WTC11 (cell line): ENCODE results near the gene TCN1. TPM values are rescaled to one million over a fixed set of nuclear protein-coding genes. Genes with fewer than 3 reads are reported as not detected.

Experiments used
- ATAC-seq: fragments of 200-7000 bp; cut with Tn5 transposase; 2 replicates; pipeline ENCODE4 v1.10.0; 2021; ENCODE audit warnings: mild to moderate bottlenecking, moderate library complexity
- CTCF ChIA-PET: fragments of 300-600 bp; sonication (Branson Sonifier 250); formaldehyde crosslinking; loops from one replicate; lab custom pipeline; 2021; ENCODE audit warnings: antibody characterized with exemption; lab: Charles Lee
- POLR2A ChIA-PET: fragments of 350-600 bp; sonication (Branson Sonifier 250); formaldehyde crosslinking; loops from one replicate; lab custom pipeline; 2021; ENCODE audit warnings: antibody characterized with exemption; lab: Charles Lee
- DNase-seq: peaks from one replicate; pipeline ENCODE4 v3.0.0; 2021; ENCODE audit warnings: low spot score
- H3K27ac Mint-ChIP-seq: 2 replicates; pipeline ENCODE4 v1.8.0; 2021; ENCODE audit warnings: mixed read lengths
- H3K27me3 Mint-ChIP-seq: 2 replicates; pipeline ENCODE4 v1.8.0; 2021; ENCODE audit warnings: low read depth, mild to moderate bottlenecking, moderate library complexity, mixed read lengths
- H3K36me3 Mint-ChIP-seq: 2 replicates; pipeline ENCODE4 v1.8.0; 2021; ENCODE audit warnings: mixed read lengths
- H3K4me1 Mint-ChIP-seq: 2 replicates; pipeline ENCODE4 v1.8.0; 2022; ENCODE audit warnings: mixed read lengths
- H3K4me3 Mint-ChIP-seq: 2 replicates; pipeline ENCODE4 v1.8.0; 2021; ENCODE audit warnings: mild to moderate bottlenecking, moderate library complexity, mixed read lengths
- H3K9me3 Mint-ChIP-seq: 2 replicates; pipeline ENCODE4 v1.8.0; 2021; ENCODE audit warnings: mixed read lengths
- AFF4 ChIP-seq: sonication (generic); formaldehyde crosslinking; IDR thresholded peaks from 2 replicates; pipeline ENCODE4 v1.8.1; 2023; ENCODE audit warnings: mild to moderate bottlenecking, missing genetic modification reagents, borderline replicate concordance
- AR ChIP-seq: fragments of 250-450 bp; sonication (Bioruptor Pico); IDR thresholded peaks from 2 replicates; pipeline ENCODE4 v1.9.0; 2021; ENCODE audit warnings: mild to moderate bottlenecking
- CDX4 ChIP-seq: fragments of 250-450 bp; sonication (Bioruptor Pico); IDR thresholded peaks from 2 replicates; pipeline ENCODE4 v1.9.0; 2021; ENCODE audit warnings: moderate library complexity, mild to moderate bottlenecking, inconsistent platforms, borderline replicate concordance
- ESRRA ChIP-seq: sonication (generic); formaldehyde crosslinking; IDR thresholded peaks from 2 replicates; pipeline ENCODE4 v1.8.1; 2022; ENCODE audit warnings: mild to moderate bottlenecking, missing genetic modification reagents, borderline replicate concordance
- GABPB1 ChIP-seq: sonication (generic); formaldehyde crosslinking; IDR thresholded peaks from 2 replicates; pipeline ENCODE4 v1.8.1; 2023; ENCODE audit warnings: mild to moderate bottlenecking, missing genetic modification reagents
- MXD4 ChIP-seq: fragments of 250-450 bp; sonication (Bioruptor Pico); IDR thresholded peaks from 2 replicates; pipeline ENCODE4 v1.8.0; 2021; ENCODE audit warnings: mild to moderate bottlenecking, moderate library complexity, borderline replicate concordance
- RORB ChIP-seq: fragments of 250-450 bp; sonication (Bioruptor Pico); IDR thresholded peaks from 2 replicates; pipeline ENCODE4 v1.9.0; 2021; ENCODE audit warnings: mild to moderate bottlenecking
- SMAD3 ChIP-seq: sonication (generic); formaldehyde crosslinking; IDR thresholded peaks from 2 replicates; pipeline ENCODE4 v1.8.0; 2022; ENCODE audit warnings: missing genetic modification reagents, mild to moderate bottlenecking, borderline replicate concordance
- SMAD4 ChIP-seq: sonication (generic); formaldehyde crosslinking; IDR thresholded peaks from 2 replicates; pipeline ENCODE4 v1.8.0; 2022; ENCODE audit warnings: mild to moderate bottlenecking, missing genetic modification reagents
- ZBTB43 ChIP-seq: sonication (generic); formaldehyde crosslinking; IDR thresholded peaks from 2 replicates; pipeline ENCODE4 v1.8.1; 2023; ENCODE audit warnings: mild to moderate bottlenecking, missing genetic modification reagents
- ZNF121 ChIP-seq: sonication (generic); formaldehyde crosslinking; IDR thresholded peaks from 2 replicates; pipeline ENCODE4 v1.8.0; 2023; ENCODE audit warnings: missing genetic modification reagents
- ZNF317 ChIP-seq: sonication (generic); formaldehyde crosslinking; IDR thresholded peaks from 2 replicates; pipeline ENCODE4 v1.8.1; 2023; ENCODE audit warnings: low read depth, mild to moderate bottlenecking, moderate library complexity, missing genetic modification reagents, borderline replicate concordance
- total RNA-seq: library from RNA; stranded (reverse); gene quantifications from 3 replicates; pipeline ENCODE4 v1.2.3, GENCODE V29; 2021
- TF ChIP-seq, protein P1 (sequence below): fragments of 250-450 bp; sonication (Bioruptor Pico); IDR thresholded peaks from 2 replicates; pipeline ENCODE4 v1.8.0; 2021; ENCODE audit warnings: mild to moderate bottlenecking
- TF ChIP-seq, protein P2 (sequence below): sonication (generic); formaldehyde crosslinking; IDR thresholded peaks from 2 replicates; pipeline ENCODE4 v1.8.0; 2022; ENCODE audit warnings: mild to moderate bottlenecking, missing genetic modification reagents
- TF ChIP-seq, protein P3 (sequence below): sonication (generic); formaldehyde crosslinking; conservative IDR thresholded peaks from 2 replicates; pipeline ENCODE4 v1.8.1; 2023; ENCODE audit warnings: mild to moderate bottlenecking, low read depth, missing genetic modification reagents, moderate library complexity

Gene TCN1
- total RNA-seq, 1 experiment from 2014 or later = not detected

- Mint-ChIP-seq H3K9me3 (no peaks in the 10 kb centered on the region; the same call in 1 of the 2 replicates), H3K36me3 (no peaks in the 10 kb centered on the region), H3K27ac (peak overlapping the region; percentile 71), H3K4me1 (peaks cover 77% of the 10 kb centered on the region), H3K4me3 (peak overlapping the region; percentile 61), H3K27me3 (no peaks in the 10 kb centered on the region)
- no peak for DNase-seq
- CTCF ChIA-PET = no interaction called here
- TF ChIP-seq, protein P1, sequence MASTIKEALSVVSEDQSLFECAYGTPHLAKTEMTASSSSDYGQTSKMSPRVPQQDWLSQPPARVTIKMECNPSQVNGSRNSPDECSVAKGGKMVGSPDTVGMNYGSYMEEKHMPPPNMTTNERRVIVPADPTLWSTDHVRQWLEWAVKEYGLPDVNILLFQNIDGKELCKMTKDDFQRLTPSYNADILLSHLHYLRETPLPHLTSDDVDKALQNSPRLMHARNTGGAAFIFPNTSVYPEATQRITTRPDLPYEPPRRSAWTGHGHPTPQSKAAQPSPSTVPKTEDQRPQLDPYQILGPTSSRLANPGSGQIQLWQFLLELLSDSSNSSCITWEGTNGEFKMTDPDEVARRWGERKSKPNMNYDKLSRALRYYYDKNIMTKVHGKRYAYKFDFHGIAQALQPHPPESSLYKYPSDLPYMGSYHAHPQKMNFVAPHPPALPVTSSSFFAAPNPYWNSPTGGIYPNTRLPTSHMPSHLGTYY = no peak
- TF ChIP-seq ZNF317 (CRISPR knock-in tag) = no peak
- POLR2A ChIA-PET = no interaction called here
- no peak for ATAC-seq
Measured at GRCh38 chr11:59814021-59814420, 52.3 kb downstream of the TCN1 start.

DNA sequence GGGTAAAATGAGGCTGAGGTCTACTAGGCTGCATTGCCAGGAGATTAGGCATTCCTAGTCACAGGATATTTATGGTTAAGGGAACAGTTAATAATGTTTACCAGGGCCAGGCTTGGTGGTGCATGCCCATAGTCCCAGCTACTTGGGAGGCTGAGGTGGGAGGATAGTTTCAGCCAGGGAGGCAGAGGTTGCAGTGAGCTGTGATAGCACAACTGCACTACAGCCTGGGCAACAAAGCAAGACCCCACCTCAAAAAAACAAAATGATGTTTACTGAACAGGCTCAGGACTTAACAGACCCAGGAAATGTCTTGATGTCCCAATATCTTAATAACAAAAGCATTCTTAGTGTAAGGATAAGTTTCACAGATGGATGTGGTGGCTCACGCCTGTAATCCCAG is 52.9 kb downstream of the TCN1 start:
- H3K9me3 Mint-ChIP-seq = no peaks in the 10 kb centered on the region
- H3K27ac Mint-ChIP-seq = no peak overlapping the region
- POLR2A ChIA-PET = no interaction called here
- H3K4me1 Mint-ChIP-seq = peaks cover 71% of the 10 kb centered on the region
- no peak for ATAC-seq
- peaks cover 4% of the 10 kb centered on the region for H3K36me3 Mint-ChIP-seq
- CTCF ChIA-PET = no interaction called here
- no peak overlapping the region for H3K4me3 Mint-ChIP-seq
- no peaks in the 10 kb centered on the region for H3K27me3 Mint-ChIP-seq
- peak; percentile 97 for TF ChIP-seq ZNF121 (CRISPR knock-in tag)
- no peak for TF ChIP-seq GABPB1 (CRISPR knock-in tag)
- no peak for DNase-seq

DNA sequence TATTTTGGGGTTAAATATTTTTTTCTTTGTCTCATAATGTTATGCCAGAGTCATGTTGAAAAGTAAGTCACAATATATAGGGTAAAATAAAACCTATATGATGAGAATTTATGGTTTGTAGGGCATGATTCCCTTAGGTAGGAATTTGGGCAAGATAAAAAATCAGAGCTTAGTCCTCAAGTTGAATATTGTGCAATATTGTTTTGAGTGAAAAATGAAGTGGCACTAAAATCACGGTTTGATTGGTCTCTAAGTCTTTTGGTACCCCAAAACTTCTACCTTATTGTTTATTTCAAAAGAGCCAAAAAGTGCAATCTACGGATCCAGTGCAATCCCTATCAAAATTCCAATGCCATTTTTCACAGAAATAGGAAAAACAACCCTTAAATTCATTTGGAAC is 54.1 kb downstream of the TCN1 start:
- POLR2A ChIA-PET = no interaction called here
- no peak for DNase-seq
- CTCF ChIA-PET = interaction anchor here (3.3 kb wide), 1 partner anchor 57 kb away, joined by 18 read pairs; the partner anchor contains the start of gene STX3
- no peak overlapping the region for H3K4me3 Mint-ChIP-seq
- H3K4me1 Mint-ChIP-seq = peaks cover 62% of the 10 kb centered on the region
- TF ChIP-seq MXD4 (CRISPR knock-in tag) (no peak), RORB (CRISPR knock-in tag) (no peak), AFF4 (CRISPR knock-in tag) (no peak), AR (CRISPR knock-in tag) (no peak), SMAD4 (no peak), ESRRA (CRISPR knock-in tag) (no peak), ZBTB43 (CRISPR knock-in tag) (no peak), SMAD3 (CRISPR knock-in tag) (no peak), CDX4 (CRISPR knock-in tag) (no peak)
- TF ChIP-seq, protein P2, sequence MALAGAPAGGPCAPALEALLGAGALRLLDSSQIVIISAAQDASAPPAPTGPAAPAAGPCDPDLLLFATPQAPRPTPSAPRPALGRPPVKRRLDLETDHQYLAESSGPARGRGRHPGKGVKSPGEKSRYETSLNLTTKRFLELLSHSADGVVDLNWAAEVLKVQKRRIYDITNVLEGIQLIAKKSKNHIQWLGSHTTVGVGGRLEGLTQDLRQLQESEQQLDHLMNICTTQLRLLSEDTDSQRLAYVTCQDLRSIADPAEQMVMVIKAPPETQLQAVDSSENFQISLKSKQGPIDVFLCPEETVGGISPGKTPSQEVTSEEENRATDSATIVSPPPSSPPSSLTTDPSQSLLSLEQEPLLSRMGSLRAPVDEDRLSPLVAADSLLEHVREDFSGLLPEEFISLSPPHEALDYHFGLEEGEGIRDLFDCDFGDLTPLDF (CRISPR knock-in tag) = no peak
- TF ChIP-seq, protein P3, sequence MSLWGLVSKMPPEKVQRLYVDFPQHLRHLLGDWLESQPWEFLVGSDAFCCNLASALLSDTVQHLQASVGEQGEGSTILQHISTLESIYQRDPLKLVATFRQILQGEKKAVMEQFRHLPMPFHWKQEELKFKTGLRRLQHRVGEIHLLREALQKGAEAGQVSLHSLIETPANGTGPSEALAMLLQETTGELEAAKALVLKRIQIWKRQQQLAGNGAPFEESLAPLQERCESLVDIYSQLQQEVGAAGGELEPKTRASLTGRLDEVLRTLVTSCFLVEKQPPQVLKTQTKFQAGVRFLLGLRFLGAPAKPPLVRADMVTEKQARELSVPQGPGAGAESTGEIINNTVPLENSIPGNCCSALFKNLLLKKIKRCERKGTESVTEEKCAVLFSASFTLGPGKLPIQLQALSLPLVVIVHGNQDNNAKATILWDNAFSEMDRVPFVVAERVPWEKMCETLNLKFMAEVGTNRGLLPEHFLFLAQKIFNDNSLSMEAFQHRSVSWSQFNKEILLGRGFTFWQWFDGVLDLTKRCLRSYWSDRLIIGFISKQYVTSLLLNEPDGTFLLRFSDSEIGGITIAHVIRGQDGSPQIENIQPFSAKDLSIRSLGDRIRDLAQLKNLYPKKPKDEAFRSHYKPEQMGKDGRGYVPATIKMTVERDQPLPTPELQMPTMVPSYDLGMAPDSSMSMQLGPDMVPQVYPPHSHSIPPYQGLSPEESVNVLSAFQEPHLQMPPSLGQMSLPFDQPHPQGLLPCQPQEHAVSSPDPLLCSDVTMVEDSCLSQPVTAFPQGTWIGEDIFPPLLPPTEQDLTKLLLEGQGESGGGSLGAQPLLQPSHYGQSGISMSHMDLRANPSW (CRISPR knock-in tag) = no peak
- H3K9me3 Mint-ChIP-seq = no peaks in the 10 kb centered on the region
- H3K36me3 Mint-ChIP-seq = peaks cover 12% of the 10 kb centered on the region
- H3K27me3 Mint-ChIP-seq = no peaks in the 10 kb centered on the region
- ATAC-seq = no peak
- H3K27ac Mint-ChIP-seq = no peak overlapping the region
